ENCODE data around the gene ZSWIM8. TPM values are rescaled to one million over a fixed set of nuclear protein-coding genes. Genes with fewer than 3 reads are reported as not detected.
"Not testable (repeated sequence)": the region's sequence is repeated elsewhere in the genome, so short reads cannot be mapped to it uniquely, and the experiment has no call there.

Gene ZSWIM8
- total RNA-seq, 1 experiment from 2014 or later = 85.6 TPM

DNA sequence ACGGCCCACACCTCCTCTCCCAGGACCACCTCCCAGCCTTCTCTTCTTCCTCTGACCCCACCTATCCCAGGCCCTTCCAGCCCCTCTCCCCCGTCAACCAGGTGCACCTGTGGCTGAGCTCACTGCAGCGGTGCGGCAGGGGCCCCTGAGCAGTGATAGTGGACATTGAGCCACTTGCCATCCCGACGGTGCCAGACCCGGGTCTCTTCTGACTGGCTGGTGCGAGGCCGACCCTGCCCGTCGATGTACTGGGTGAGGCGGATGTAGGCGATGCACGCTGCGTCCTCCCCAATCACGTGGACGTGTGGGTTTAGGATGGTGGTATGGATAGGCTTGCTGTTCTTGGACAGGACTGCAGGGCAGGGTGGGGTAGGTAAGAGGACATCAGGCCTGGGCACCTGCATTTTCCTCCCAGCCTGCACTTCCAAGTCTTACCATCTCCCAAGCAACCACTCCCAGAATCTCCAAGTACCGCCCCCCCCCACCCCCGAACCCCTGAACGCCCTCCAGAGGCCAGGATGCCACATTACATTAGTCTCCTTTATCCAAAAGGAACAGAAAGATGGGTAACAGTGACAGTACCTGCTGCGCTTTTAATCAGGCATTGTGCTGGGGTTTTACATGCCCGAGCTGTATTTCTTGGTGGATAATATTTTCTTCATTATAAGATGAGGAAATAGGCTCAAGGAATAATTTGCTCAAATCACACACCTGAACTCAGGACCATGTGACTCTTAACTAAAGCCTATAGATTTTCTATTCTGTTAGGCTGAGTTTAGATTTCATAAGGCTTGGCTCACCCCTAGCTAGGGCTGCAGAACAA lies 29.7 kb downstream of the ZSWIM8 start:
- DNase-seq (ENCODE audit: low read depth) = peak; percentile 34

DNA sequence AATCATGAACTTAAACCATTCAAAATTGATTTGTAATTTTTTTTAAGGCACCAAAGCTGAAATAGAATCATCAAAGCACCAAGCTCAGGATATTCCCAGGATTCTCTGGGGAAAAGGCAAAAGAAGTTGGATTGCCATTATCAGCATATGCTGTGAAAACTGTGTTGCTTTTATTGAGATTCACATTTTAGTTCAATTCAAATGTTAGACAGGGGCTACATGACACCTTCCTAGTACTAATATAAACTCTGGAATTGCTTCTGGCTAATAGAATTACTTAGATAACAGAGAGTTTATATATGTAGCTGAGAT lies 30.3 kb downstream of the ZSWIM8 start:
- DNase-seq (ENCODE audit: low read depth) = no peak

DNA sequence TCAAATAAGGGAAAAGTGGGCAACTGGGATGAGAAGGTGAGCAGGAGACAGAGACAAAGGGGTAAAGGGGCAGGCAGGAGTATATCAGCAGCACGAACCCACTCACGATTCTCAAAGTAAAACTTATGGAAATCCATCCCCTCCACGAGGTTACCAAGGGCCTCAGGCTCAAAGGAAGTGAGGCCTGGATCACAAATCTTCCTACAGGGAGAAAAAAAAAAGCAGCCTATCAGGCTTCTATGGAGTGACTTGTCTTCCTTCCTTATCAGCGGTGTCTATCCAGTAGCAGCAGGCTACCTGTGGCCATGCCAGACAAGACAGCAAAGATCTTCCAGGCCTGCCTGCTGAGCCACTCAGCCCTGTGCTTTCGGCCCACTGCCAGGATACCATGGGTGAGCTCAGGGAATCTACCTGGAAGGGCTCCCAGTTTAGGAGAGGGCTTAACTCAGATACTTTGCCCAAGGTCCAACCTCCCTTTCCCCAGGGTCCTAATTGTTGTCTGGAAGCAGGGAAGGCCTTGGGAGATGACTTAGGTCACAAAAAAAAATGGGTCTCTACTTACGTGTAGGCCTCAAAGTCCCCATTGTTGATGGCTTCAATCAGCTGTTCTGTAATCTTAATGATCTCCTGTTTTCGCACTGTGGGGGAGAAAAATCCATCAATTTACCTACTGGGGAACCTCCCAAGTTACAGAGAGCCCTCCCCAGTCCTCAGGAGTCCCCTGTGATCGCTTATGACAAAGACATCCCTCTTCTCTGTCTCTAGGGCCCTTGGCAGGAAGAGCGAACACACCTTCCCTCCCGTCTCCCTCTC lies 31.7 kb downstream of the ZSWIM8 start:
- DNase-seq (ENCODE audit: low read depth) = no peak

DNA sequence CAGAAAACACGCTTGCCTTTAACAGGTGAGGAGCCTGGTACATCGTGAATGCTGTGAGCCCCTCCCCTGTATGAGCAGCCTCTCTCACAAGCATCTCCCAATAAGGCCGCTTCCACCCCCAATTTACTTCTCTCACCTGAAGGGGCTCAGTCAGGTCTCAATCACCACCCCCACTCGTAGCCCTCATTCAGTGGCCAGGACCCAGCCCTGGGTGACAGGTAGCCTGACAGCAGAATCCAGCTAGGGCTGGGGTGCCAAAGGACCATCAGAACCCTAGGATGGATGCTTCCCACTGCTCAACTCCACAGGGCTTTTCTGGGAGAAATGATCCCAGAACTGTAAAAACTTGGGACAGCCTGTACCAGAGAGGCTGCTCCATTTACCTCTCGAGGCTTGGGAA lies 32.4 kb downstream of the ZSWIM8 start:
- no peak for DNase-seq (ENCODE audit: low read depth)

DNA sequence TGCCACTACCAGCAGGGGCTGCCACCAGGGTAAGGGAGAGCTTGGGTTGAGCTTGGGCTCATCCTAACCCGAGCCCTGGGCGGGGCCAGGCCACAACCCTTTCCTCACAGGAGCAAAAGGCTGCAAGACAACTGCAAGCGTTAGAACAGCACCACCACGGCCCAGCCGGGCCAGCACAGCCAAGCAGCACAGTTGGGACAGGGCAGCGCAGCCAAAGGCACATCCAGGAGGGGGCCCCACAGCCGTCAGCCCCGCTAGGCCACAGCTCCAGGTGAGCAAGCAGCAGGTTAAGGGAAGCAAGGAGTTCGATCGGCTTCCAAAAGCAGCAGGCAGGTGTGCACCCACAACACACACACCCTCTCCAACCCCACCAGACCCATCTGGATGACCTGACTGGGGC lies 33.0 kb downstream of the ZSWIM8 start:
- no peak for DNase-seq (ENCODE audit: low read depth)

DNA sequence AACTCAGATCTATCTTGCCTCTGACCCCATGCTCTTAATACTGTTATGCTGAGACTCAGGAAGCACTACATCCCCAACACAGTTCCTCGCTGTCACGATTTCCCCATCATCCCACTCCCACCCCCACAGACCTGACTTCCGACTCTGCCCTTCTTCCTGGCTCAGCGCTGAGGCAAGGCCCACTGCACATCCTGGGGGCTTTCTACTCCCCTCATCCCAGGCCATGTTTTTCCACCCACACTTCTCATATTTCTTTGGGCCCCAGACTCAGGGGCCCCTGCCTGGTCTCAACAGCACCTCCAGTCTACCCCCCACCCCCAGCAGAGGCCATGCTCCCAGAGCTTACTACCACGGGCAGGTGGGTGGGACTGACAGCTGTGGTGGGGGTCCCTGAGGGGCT lies 33.7 kb downstream of the ZSWIM8 start:
- DNase-seq (ENCODE audit: low read depth) = no peak

DNA sequence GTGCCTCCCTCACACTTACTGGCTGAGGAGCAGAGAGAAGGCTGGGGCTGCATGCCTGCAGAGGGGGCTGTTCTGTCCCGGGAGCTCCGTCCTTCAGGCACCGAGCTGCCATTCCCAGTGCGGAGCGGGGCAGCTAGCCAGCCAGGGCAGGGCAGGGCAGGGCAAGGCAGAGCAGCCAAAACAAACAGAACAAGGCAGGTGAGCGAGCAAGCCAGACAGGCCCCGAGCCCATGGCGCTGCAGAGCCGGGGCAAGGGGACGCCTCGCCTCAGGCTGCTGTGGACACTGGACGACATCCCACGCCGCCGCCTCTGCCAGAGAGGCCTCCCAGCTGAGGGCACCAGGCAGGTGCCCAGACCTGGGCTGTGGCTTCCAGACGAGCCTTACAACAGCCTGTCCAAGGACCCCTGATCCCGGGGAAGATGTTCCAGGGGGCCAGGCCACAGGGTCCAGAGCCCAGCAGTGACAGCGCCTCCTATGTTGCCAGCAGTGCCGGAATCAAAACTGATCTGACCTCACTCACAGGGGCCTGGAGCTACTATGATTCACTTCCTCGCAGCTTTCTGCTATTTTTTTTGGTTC lies 34.2 kb downstream of the ZSWIM8 start:
- DNase-seq (ENCODE audit: low read depth) = no peak

DNA sequence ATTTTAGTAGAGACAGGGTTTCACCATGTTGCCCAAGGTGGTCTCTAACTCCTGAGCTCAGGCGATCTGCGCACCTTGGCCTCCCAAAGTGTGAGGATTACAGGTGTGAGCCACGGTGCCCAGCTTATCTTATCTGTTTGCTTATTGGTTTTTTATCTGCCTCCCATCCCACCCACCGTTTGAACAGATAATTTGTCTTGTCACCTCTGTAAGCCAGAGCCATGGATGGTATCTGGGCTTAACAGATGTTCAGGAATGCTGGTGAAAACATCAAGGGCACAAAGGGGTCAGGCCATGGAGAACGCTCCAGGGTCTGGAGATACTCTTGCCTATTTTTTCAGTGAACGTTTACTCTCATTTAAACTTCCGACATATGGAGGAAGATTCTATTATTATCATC lies 38.0 kb downstream of the ZSWIM8 start:
- DNase-seq (ENCODE audit: low read depth) = no peak

DNA sequence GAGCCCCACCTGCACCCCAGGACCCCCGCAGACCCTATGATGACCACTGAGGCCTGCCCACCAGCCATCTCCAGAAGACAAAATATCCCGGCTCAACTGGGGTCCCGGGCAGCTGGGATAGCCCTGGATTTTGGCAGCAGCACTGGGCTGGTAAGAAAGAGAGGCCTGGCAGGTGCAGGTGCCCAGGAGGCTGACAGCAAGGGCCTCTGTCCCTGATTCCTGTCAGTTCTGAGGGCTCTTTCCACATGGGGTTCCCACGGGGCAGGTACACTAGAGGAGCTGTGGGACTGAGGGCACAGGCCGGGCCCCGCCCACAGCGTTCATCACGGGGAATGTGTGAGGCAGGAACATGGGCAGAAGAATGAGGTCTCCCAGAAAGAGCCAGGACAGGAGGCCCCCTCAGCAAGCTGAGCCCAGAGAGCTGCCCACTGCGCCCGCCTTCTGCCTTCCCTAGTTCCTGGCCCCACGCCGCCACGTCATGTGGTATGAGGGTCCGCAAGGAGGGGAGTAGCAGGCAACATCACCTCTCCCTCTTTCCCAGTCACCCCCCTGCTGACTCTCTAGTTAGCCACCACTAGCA lies 38.8 kb downstream of the ZSWIM8 start:
- no peak for DNase-seq (ENCODE audit: low read depth)

DNA sequence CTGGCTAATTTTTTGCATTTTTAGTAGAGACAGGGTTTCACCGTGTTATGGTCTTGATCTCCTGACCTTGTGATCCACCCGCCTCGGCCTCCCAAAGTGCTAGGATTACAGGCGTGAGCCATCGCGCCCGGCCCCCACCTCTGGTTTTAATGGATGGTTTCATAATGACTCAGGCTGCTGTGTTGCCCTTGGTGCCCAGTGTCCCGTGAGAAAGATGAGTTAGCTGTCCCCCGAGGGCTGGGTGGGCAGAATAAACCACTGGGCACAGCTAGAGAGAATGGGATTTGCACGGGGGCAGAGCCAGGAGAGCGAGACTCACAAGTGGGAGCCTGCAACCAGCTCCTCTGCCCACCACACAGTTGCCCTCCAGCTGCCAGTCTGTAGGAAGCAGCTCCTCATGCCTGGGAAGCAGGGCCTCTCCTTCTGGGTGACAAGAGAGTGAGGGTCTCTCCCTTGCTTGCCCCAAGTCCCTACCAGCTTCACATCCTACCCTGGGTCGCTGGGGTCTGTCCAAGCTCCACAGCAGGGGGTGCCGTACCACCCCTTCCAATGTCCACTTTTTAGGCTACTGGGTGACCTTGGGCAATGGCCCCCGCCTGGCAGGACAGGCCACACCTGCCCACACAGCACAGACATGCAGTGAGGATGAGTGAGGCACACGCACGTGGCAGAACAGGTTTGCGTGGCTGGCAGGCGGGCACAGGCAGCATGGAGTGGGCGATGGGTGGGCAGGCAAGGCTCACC lies 42.1 kb downstream of the ZSWIM8 start:
- DNase-seq (ENCODE audit: low read depth) = peak; percentile 97

GRCh38 chr10:73828161-73828560 lies 42.8 kb downstream of the ZSWIM8 start:
- peak; percentile 34 for DNase-seq (ENCODE audit: low read depth)

GRCh38 chr10:73829090-73829489 lies 43.7 kb downstream of the ZSWIM8 start:
- not testable (repeated sequence) for DNase-seq (ENCODE audit: low read depth)

DNA sequence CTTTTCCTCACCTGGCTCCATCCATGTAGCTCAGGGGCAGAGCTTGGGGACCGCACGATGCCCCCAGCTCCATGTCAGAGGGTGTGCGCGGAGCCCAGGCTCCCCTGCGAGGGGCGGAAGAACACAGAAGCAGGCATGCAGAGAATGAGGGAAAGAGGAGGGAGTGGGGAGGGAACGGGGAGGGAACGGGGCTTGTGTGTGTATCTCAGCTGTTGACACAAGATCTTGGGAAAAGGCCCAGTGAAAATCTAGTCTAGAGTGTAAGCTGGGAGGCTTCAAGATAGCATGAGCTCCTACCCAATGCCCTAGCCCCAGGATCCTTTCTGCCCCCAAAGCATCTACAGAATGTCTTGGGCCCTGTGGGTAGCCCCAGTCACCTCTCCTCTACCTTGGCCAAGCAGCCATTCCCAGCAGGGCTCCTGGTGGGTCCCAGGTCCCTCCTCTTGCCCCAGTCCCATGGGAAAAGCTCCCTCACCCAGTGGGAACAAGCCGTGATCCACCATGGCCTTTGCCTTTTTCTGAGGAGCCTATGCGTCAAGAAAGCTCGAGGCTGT lies 51.1 kb downstream of the ZSWIM8 start:
- no peak for DNase-seq (ENCODE audit: low read depth)

- peak; percentile 46 for DNase-seq (ENCODE audit: low read depth)
Measured at GRCh38 chr10:73837072-73837471, 51.7 kb downstream of the ZSWIM8 start.

GRCh38 chr10:73838008-73838567 lies 52.7 kb downstream of the ZSWIM8 start:
- no peak for DNase-seq (ENCODE audit: low read depth)

GRCh38 chr10:73838827-73839226 lies 53.4 kb downstream of the ZSWIM8 start:
- DNase-seq (ENCODE audit: low read depth) = peak; percentile 58

- no peak for DNase-seq (ENCODE audit: low read depth)
Measured at GRCh38 chr10:73839276-73839966, 54.0 kb downstream of the ZSWIM8 start.

- DNase-seq (ENCODE audit: low read depth) = no peak
Measured at GRCh38 chr10:73840056-73840402, 54.6 kb downstream of the ZSWIM8 start.

GRCh38 chr10:73840403-73841060 lies 55.1 kb downstream of the ZSWIM8 start:
- DNase-seq (ENCODE audit: low read depth) = no peak

DNA sequence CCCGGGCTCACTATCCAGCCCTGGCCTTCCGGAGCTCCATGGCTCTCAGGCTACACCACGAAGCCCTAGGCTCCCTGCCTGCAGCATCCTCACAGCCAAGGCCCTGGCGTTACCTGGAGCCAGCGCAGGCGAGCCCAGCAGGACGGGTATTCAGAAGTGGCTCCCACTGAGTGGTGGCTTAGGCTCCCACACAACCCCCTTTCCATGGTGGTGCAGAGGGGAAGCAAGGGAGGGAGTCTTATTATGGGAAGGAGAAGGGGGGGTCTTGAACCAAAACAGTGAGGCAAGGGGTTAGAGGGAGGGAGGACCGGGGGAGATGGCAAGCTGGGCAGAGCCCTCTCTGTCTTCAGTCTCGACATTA lies 55.6 kb downstream of the ZSWIM8 start:
- DNase-seq (ENCODE audit: low read depth) = no peak
